Stomach smooth muscle (tissue), 2 donors: ENCODE measurements around the gene MYCN.
"Not testable (repeated sequence)": the region's sequence is repeated elsewhere in the genome, so short reads cannot be mapped to it uniquely, and the experiment has no call there.

Experiments used
- H3K27ac ChIP-seq: one replicate; pipeline ENCODE4 v1.7.0; 2013; ENCODE audit warnings: mild to moderate bottlenecking, low read length, inconsistent platforms
- H3K27me3 ChIP-seq, 2 donors: one replicate each; pipeline ENCODE4 v1.7.0; 2013; ENCODE audit warnings: low read length in 2 of 2; ENCODE audit not compliant: insufficient read depth in 2 of 2, control insufficient read depth in 1 of 2
- H3K36me3 ChIP-seq, 2 donors: one replicate each; pipeline ENCODE4 v1.7.0; 2013; ENCODE audit warnings: low read length in 2 of 2; ENCODE audit not compliant: control insufficient read depth in 2 of 2, insufficient read depth in 2 of 2
- H3K4me1 ChIP-seq: one replicate; pipeline ENCODE4 v1.7.0; 2013; ENCODE audit warnings: low read length; ENCODE audit not compliant: control insufficient read depth, insufficient read depth
- H3K4me3 ChIP-seq, 2 donors: one replicate each; pipeline ENCODE4 v1.7.0; 2013; ENCODE audit warnings: low read length in 2 of 2
- H3K9ac ChIP-seq, 2 donors: one replicate each; pipeline ENCODE4 v1.7.0; 2013; ENCODE audit warnings: low read length in 2 of 2, mild to moderate bottlenecking in 1 of 2
- H3K9me3 ChIP-seq, 2 donors: one replicate each; pipeline ENCODE4 v1.7.0; 2013; ENCODE audit warnings: low read length in 2 of 2; ENCODE audit not compliant: control insufficient read depth in 2 of 2
- donor health status: healthy.
- donor health status: Pancreatic carcinoma.

MYCN gene

GRCh38 chr2:15954761-15955160 is 14.4 kb downstream of the MYCN start:
- H3K36me3 ChIP-seq, result no peaks in the 10 kb centered on the region
- H3K4me3 ChIP-seq, result no peak overlapping the region
- H3K27ac ChIP-seq, result no peak overlapping the region
- peaks cover 0 to 1% of the 10 kb centered on the region in 2 donors for H3K27me3 ChIP-seq
- no peaks in the 10 kb centered on the region for H3K9me3 ChIP-seq
- H3K9ac ChIP-seq, result no peak overlapping the region
- no peaks in the 10 kb centered on the region for H3K4me1 ChIP-seq

GRCh38 chr2:15955232-15955988 is 15.1 kb downstream of the MYCN start:
- H3K36me3 ChIP-seq, result no peaks in the 10 kb centered on the region
- no peak overlapping the region for H3K4me3 ChIP-seq
- H3K9ac ChIP-seq, result no peak overlapping the region
- no peaks in the 10 kb centered on the region for H3K9me3 ChIP-seq
- H3K27me3 ChIP-seq, result no peaks in the 10 kb centered on the region
- no peak overlapping the region for H3K27ac ChIP-seq
- no peaks in the 10 kb centered on the region for H3K4me1 ChIP-seq

GRCh38 chr2:15956230-15956629 is 15.9 kb downstream of the MYCN start:
- Histone ChIP-seq H3K9ac (no peak overlapping the region), H3K36me3 (no peaks in the 10 kb centered on the region), H3K27ac (no peak overlapping the region), H3K4me1 (no peaks in the 10 kb centered on the region), H3K4me3 (no peak overlapping the region), H3K27me3 (no peaks in the 10 kb centered on the region), H3K9me3 (no peaks in the 10 kb centered on the region)

- Histone ChIP-seq H3K9me3 (no peaks in the 10 kb centered on the region), H3K4me3 (no peak overlapping the region), H3K4me1 (no peaks in the 10 kb centered on the region), H3K36me3 (no peaks in the 10 kb centered on the region), H3K27me3 (no peaks in the 10 kb centered on the region), H3K9ac (no peak overlapping the region), H3K27ac (no peak overlapping the region)
Observed at GRCh38 chr2:15956751-15957736, 16.7 kb downstream of the MYCN start.

- H3K36me3 ChIP-seq, result no peaks in the 10 kb centered on the region
- no peak overlapping the region for H3K4me3 ChIP-seq
- H3K27me3 ChIP-seq, result no peaks in the 10 kb centered on the region
- H3K9me3 ChIP-seq, result no peaks in the 10 kb centered on the region
- H3K27ac ChIP-seq, result no peak overlapping the region
- no peak overlapping the region for H3K9ac ChIP-seq
- H3K4me1 ChIP-seq, result no peaks in the 10 kb centered on the region
Observed at GRCh38 chr2:15957881-15958713, 17.7 kb downstream of the MYCN start.

GRCh38 chr2:15959331-15960153 is 19.2 kb downstream of the MYCN start:
- H3K27ac ChIP-seq, result no peak overlapping the region
- no peaks in the 10 kb centered on the region for H3K36me3 ChIP-seq
- no peaks in the 10 kb centered on the region for H3K9me3 ChIP-seq
- no peaks in the 10 kb centered on the region for H3K27me3 ChIP-seq
- H3K4me1 ChIP-seq, result no peaks in the 10 kb centered on the region
- no peak overlapping the region for H3K4me3 ChIP-seq
- H3K9ac ChIP-seq, result no peak overlapping the region

- H3K9ac ChIP-seq, H3K9me3 ChIP-seq, H3K36me3 ChIP-seq, H3K4me1 ChIP-seq, H3K4me3 ChIP-seq, H3K27ac ChIP-seq, H3K27me3 ChIP-seq: not testable (repeated sequence)
Observed at GRCh38 chr2:15960154-15960520, 19.8 kb downstream of the MYCN start.

- H3K4me3 ChIP-seq, H3K9me3 ChIP-seq, H3K9ac ChIP-seq, H3K27me3 ChIP-seq, H3K4me1 ChIP-seq, H3K27ac ChIP-seq, H3K36me3 ChIP-seq: not testable (repeated sequence)
Observed at GRCh38 chr2:15963109-15963976, 23.0 kb downstream of the MYCN start.

- Histone ChIP-seq H3K9me3 (no peaks in the 10 kb centered on the region), H3K9ac (no peak overlapping the region), H3K4me1 (no peaks in the 10 kb centered on the region), H3K27me3 (no peaks in the 10 kb centered on the region), H3K27ac (no peak overlapping the region), H3K36me3 (no peaks in the 10 kb centered on the region), H3K4me3 (no peak overlapping the region)
Observed at GRCh38 chr2:15963977-15964670, 23.8 kb downstream of the MYCN start.
